NCI-H2196 treated with DMSO at 0.1 percent for 48 hours (cell line): ENCODE data around the gene PPP1R27.
A peak's percentile ranks its signal among the peaks of the same experiment; 100 is the strongest.

Experiments
- DNase-seq: peaks from one replicate; lab custom pipeline; 2025; ENCODE audit not compliant: unreplicated experiment; lab: John Stamatoyannopoulos, UW

Gene PPP1R27

DNA sequence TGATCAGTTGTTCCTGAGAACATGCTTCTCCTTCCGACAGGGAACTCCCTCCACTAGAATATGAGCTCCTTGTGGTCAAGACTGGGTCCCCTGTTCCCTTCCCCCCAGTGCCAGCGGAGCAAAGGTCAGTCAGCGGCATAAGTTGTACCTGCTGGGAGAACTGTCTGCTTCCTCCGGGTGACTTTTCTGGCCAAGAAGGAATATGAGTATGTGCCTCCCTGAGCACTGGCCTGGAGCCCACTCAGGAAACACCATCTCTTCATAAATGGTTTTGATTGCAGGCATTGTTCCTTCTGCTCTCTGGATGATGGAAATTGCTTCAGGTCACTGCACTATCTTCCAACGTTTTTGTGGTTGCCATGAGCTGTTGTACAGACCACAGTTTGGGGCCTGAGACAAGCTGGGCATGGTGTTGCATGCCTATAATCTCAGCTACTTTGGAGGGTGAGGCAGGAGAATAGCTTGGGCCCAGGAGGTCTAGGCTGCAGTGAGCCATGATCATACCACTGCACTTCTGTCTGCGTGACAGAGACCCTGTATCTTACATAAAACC, 28.3 kb upstream of the PPP1R27 start:
- no peak for DNase-seq

- DNase-seq, result peak; percentile 100
These were observed 26.1 kb upstream of the PPP1R27 start for GRCh38 chr17:81860756-81861568.

DNA sequence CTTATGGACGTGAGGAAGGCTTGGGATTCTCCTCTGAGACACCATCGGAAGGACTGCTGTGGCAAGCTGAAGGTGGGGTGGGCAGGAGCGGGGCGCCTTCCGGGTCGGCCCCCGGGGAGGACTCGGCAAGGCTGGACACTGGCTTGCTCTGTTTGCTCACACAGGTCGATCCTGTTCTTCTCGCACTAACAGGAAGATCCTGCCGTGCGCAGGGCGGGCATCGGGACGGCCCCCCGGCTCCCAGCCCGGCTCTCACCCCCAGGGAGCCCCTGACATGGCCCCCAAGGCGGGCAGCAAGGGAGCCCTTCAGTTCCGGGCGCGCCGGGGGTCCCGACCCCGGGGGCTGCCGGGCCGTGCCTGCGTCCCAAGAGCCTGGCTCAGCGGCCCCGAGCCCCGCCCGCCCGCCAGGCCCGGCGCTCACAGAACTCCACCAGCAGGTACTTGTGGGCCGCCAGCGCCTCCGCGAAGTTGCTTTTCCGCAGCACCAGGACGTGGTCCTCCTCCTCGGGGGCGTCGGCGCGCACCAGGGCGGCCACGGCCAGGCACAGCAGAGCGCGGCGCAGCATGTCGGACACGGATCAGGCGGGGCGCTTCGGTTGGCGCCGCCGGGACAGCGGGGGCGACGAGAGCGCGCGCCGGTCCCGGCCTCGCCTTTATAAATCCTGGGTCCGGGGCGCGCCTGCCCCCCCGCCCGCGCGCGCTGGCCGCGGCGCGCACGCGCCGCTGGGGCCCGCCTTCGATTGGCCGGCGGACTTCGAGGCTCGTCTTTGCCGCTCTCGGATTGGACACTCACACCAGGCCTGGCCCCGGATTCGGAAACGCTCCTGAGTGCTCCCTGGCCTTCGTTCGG, 25.3 kb upstream of the PPP1R27 start, which contains the start of gene P4HB:
TSS of gene P4HB (minus strand) at position 630 of the 850 bp plus-strand sequence. CDS start at position 566, 64 bp downstream.
- DNase-seq, result no peak

- DNase-seq, result no peak
These were observed 24.4 kb upstream of the PPP1R27 start for GRCh38 chr17:81858967-81859905.

DNA sequence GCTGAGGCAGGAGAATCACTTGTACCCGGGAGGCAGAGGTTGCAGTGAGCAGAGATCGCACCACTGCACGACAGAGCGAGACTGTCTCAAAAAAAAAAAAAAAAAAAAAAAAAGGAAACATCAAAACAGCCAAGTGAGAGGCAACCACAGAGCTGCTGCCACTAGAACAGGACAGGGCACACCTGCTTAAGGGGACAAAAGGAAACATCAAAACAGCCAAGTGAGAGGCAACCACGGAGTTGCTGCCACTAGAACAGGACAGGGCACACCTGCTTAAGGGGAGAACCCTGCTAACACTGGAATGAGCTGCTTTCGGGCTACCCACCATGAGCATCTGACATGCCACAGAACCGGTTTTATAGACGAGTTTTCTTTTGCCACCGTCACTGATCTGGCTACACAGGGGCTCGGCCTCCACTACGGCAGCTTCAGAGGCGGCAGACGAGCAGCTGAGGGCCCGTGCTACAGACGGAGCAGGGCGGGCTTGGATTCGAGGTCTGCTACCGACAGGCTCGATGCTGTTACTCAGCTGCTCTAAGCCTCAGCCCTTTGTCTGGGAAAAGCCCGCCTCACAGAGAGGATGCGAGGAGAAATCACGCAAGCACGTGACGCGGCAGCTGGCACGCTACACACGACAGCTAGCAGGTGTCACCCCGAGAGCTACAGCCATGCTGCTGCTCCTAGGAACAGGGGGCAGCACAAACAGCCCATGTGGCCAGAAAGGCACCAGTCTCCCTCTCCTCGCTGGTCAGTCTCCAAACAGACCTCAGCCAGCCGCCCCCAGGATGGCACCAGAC, 23.5 kb upstream of the PPP1R27 start:
- no peak for DNase-seq

- peak; percentile 69 for DNase-seq
These were observed 20.3 kb upstream of the PPP1R27 start for GRCh38 chr17:81854974-81855774.

DNA sequence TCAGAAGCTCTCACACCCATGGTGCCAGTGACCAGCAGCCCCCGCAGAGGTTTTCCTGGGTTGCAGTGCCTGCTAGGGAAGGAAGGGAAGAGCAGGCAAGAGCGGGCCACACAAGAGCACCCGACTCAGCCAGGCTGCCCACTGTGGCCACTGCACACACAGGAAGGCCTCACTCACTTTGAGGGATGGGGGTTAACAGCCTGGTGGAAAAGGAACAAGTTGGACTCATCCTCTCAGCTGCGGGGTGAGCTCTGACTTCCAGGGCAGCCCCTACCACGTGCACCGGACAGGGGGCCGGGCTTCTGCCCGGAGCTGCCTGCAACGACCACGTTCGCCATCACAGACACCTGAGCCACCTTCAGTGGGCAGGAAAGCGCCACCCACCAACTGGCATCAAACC, 17.4 kb upstream of the PPP1R27 start:
- DNase-seq, result no peak

DNA sequence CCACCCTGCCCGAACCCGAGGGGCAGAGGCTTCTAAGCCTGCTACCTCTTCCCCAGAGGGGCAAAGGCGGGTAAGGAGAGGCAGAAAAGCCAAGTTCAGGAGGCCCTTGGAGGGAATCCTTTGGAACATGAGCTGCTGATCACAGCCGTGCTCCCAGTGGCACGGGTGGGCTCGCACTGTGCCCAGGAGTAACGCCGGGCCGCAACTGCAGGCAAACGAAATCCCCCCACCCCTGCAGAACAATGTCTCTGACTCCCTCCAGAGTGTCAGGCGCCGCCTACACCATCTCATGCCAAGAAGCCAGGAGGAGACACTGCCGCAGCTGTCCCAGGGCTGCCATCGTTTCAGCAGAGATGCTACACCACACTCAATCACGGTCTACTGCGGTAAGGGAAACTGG, 16.6 kb upstream of the PPP1R27 start:
- no peak for DNase-seq

- no peak for DNase-seq
These were observed 14.6 kb upstream of the PPP1R27 start for GRCh38 chr17:81849457-81849856.

DNA sequence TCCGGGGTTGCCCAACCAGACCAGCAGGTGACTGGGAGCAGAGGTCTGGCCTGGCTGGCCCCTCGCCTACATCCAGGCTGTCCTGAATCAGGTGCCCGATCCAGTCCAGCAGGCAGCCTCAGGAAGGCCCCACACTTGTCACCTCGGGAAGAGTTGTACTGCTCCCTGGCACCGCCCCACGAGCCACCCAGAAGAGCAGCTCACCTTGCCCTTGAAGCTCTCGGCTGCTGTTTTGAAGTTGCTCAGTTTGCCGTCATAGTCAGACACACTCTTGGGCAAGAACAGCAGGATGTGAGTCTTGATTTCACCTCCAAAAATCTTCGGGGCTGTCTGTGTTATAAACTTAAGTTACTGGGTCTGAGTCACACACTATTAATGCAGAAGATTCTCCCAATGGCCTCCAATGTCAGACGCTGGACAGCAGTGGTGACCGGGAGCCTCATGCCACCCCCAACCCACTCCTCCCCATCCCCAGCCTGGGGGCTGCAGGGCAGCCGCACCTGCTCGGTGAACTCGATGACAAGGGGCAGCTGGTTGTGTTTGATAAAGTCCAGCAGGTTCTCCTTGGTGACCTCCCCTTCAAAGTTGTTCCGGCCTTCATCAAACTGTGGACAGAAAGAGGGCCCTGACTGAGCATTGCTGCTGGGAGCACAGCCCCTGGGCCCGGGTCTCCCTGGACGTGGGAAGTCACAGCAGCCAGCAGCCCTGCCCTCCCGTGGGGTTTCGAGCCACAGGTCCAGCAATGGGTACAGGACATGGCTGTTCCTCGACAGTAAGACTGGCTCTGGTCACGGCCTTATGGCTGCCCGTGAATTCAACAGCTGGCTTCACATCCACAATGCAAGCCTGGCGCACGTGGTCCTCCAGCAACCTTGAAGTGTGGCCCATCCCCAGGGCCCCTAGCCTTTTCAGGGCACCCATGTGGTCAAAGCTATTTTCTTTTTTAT, 12.2 kb upstream of the PPP1R27 start:
- no peak for DNase-seq

GRCh38 chr17:81845881-81846742, 11.3 kb upstream of the PPP1R27 start:
- DNase-seq, result no peak

GRCh38 chr17:81845361-81845760, 10.5 kb upstream of the PPP1R27 start:
- DNase-seq, result no peak

DNA sequence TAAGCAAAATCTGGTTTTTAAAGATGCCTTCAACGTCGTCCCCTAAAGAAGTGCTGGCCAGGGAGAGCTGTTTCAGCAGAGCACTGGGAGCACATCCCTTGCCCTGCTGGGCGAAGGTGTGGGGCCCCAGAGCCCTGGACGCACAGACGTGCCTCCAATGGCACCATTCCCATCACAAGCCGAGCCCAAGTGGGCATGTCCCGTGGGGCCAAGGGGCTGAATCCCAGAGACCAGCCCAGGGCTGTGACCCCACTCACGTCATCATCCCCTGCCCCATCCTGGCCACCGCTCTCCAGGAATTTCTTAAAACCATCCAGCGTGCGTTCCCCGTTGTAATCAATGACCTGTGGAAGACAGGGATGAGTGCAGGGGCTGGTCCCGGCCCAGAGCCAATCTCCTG, 10.0 kb upstream of the PPP1R27 start:
- no peak for DNase-seq

GRCh38 chr17:81844327-81844851, 9.5 kb upstream of the PPP1R27 start:
- no peak for DNase-seq

DNA sequence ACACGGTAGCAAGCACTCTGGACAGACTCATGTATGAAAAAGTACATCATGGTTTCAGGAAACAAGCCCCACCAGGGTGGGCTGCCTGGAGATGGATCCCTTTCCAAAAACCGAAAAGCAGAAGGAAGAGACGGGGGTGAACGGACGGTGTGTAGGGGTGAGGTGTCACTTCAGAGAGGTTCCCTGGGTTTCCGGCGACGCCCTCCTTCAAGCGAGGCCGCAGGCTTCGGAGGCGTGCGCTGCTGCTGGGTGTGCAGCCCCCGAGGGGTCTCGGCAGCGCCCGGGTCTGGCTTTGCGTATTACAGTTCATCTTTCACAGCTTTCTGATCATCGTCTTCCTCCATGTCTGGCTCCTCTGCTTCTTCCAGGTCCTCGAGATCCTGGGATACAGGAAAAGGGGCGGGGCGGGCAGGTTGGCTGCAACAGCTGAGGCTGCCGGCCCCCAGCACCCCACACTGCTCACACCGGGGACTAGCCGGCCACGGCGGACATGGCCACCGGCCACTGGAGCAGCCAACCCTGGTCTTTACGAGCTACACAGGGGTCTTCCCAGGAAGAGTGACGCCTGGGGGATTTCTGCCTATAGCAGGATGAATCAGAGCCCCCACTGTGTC, 9.0 kb upstream of the PPP1R27 start:
- DNase-seq, result no peak
